Measurements from ENCODE around the gene RALGAPB. TPM values are rescaled to one million over a fixed set of nuclear protein-coding genes. Genes with fewer than 3 reads are reported as not detected.

The RALGAPB gene
- total and polyA plus RNA-seq, 4 donors, result 9.0 to 58.5 (median 21.3) TPM

DNA sequence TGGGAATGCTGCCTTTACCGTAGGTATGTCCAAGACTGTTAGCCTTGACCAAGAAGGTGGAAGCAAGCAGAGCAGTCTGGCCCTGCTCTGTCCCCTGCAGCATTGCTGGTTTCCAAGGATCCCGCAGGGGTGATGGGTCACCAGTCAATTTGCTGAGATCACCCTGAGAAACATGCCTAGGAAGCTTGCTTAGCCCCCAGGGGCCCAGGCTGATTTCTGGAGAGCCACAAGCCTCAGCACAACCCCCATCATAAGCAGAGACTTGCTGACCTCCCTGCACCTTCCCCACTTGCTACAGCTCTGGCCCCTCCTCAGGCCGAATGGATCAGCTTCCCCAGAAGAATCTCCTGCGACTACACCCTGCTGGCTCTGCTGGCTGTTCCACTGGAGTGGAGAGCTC lies 150.4 kb downstream of the RALGAPB start:
- no peak overlapping the region for H3K4me3 ChIP-seq
- H3K36me3 ChIP-seq (ENCODE audit: control insufficient read depth in 4 of 4, insufficient read depth in 4 of 4, low read length in 4 of 4), result no peaks in the 10 kb centered on the region
- DNase-seq (no peak), ATAC-seq (ENCODE audit: insufficient read depth, low FRiP score) (no peak)
- peaks cover 0 to 9% (median 2%) of the 10 kb centered on the region in 4 donors for H3K9me3 ChIP-seq (ENCODE audit: control insufficient read depth in 4 of 4, insufficient read depth in 3 of 4, low read length in 3 of 4)
- no peak overlapping the region for H3K9ac ChIP-seq (ENCODE audit: insufficient read depth in 1 of 2, low read length in 2 of 2)
- WGBS, 2 donors, result 70 to 72% methylated on average over 4 of the region's 4 CpGs
- H3K4me1 ChIP-seq (ENCODE audit: control insufficient read depth in 5 of 5, insufficient read depth in 5 of 5, low read length in 5 of 5), result no peaks in the 10 kb centered on the region
- TF ChIP-seq, protein P1, sequence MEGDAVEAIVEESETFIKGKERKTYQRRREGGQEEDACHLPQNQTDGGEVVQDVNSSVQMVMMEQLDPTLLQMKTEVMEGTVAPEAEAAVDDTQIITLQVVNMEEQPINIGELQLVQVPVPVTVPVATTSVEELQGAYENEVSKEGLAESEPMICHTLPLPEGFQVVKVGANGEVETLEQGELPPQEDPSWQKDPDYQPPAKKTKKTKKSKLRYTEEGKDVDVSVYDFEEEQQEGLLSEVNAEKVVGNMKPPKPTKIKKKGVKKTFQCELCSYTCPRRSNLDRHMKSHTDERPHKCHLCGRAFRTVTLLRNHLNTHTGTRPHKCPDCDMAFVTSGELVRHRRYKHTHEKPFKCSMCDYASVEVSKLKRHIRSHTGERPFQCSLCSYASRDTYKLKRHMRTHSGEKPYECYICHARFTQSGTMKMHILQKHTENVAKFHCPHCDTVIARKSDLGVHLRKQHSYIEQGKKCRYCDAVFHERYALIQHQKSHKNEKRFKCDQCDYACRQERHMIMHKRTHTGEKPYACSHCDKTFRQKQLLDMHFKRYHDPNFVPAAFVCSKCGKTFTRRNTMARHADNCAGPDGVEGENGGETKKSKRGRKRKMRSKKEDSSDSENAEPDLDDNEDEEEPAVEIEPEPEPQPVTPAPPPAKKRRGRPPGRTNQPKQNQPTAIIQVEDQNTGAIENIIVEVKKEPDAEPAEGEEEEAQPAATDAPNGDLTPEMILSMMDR (IDR thresholded peaks at IDR 0.05; ENCODE audit: control extremely low read depth, extremely low read depth), result no peak
- H3K27me3 ChIP-seq (ENCODE audit: control insufficient read depth in 3 of 3, insufficient read depth in 3 of 3, low read length in 2 of 3), result peaks cover 0 to 25% (median 2%) of the 10 kb centered on the region in 3 donors
- H3K27ac ChIP-seq (ENCODE audit: low read depth in 1 of 2, low read length in 1 of 2), result no peak overlapping the region

DNA sequence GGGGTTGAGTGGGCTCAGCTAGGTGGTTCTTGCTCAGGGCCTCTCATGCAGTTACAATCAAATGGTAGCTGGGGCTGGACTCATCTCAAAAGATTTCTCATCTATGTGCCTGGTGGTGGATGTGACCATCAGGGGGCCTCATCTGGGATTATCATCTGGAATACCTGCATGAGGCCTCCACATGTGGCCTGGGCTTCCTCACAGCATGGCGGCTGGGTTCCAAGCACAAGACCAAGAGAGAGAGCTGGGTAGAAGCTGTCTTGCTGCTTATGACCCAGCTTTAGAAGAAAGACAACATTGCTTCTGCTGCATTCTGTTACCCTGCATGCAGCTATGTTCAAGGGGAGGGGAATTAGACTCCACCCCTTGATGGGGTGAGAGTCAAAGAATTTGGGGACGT lies 151.4 kb downstream of the RALGAPB start:
- DNase-seq, result no peak
- Histone ChIP-seq H3K36me3 (ENCODE audit: control insufficient read depth in 4 of 4, insufficient read depth in 4 of 4, low read length in 4 of 4) (no peaks in the 10 kb centered on the region), H3K4me1 (ENCODE audit: control insufficient read depth in 5 of 5, insufficient read depth in 5 of 5, low read length in 5 of 5) (no peaks in the 10 kb centered on the region), H3K9ac (ENCODE audit: insufficient read depth in 1 of 2, low read length in 2 of 2) (no peak overlapping the region), H3K27me3 (ENCODE audit: control insufficient read depth in 3 of 3, insufficient read depth in 3 of 3, low read length in 2 of 3) (peaks cover 0 to 18% (median 2%) of the 10 kb centered on the region in 3 donors), H3K27ac (ENCODE audit: low read depth in 1 of 2, low read length in 1 of 2) (no peak overlapping the region), H3K9me3 (ENCODE audit: control insufficient read depth in 4 of 4, insufficient read depth in 3 of 4, low read length in 3 of 4) (peaks cover 0 to 9% (median 2%) of the 10 kb centered on the region in 4 donors), H3K4me3 (no peak overlapping the region)
- TF ChIP-seq, protein P1 (IDR thresholded peaks at IDR 0.05; ENCODE audit: control extremely low read depth, extremely low read depth), result no peak
- ATAC-seq (ENCODE audit: insufficient read depth, low FRiP score), result no peak
- 66 to 90% methylated on average over 2 of the region's 2 CpGs for whole genome bisulfite sequencing, 2 donors

DNA sequence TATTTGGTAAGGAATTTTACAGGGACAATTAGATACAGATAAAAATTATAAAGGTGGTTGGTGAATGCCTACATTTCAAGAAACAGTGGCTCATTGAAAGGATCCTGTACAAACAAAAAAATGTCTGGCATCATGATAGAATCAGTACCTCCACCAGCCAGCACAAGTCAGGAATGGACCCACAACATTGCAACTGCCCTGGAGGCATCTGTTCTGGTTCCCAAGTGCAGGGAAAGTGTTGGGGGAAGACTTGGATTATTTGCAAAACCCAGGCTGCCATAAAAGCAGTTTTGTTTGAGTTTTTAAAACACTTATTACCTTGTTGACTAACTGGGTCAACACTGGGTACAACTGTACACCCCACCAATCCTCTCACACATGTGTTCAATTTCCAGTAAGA lies 153.3 kb downstream of the RALGAPB start:
- H3K9me3 ChIP-seq (ENCODE audit: control insufficient read depth in 4 of 4, insufficient read depth in 3 of 4, low read length in 3 of 4), result peaks cover 0 to 9% (median 2%) of the 10 kb centered on the region in 4 donors
- ATAC-seq (ENCODE audit: insufficient read depth, low FRiP score), result no peak
- peaks cover 0 to 2% (median 1%) of the 10 kb centered on the region in 3 donors for H3K27me3 ChIP-seq (ENCODE audit: control insufficient read depth in 3 of 3, insufficient read depth in 3 of 3, low read length in 2 of 3)
- H3K4me1 ChIP-seq (ENCODE audit: control insufficient read depth in 5 of 5, insufficient read depth in 5 of 5, low read length in 5 of 5), result no peaks in the 10 kb centered on the region
- H3K9ac ChIP-seq (ENCODE audit: insufficient read depth in 1 of 2, low read length in 2 of 2), result no peak overlapping the region
- no peak overlapping the region for H3K4me3 ChIP-seq
- no peak overlapping the region for H3K27ac ChIP-seq (ENCODE audit: low read depth in 1 of 2, low read length in 1 of 2)
- DNase-seq, result no peak
- TF ChIP-seq, protein P1 (IDR thresholded peaks at IDR 0.05; ENCODE audit: control extremely low read depth, extremely low read depth), result no peak
- H3K36me3 ChIP-seq (ENCODE audit: control insufficient read depth in 4 of 4, insufficient read depth in 4 of 4, low read length in 4 of 4), result no peaks in the 10 kb centered on the region

Data from lung (tissue), 12 donors.